ENCODE measurements around the gene SH3GLB1.

SH3GLB1 gene

DNA sequence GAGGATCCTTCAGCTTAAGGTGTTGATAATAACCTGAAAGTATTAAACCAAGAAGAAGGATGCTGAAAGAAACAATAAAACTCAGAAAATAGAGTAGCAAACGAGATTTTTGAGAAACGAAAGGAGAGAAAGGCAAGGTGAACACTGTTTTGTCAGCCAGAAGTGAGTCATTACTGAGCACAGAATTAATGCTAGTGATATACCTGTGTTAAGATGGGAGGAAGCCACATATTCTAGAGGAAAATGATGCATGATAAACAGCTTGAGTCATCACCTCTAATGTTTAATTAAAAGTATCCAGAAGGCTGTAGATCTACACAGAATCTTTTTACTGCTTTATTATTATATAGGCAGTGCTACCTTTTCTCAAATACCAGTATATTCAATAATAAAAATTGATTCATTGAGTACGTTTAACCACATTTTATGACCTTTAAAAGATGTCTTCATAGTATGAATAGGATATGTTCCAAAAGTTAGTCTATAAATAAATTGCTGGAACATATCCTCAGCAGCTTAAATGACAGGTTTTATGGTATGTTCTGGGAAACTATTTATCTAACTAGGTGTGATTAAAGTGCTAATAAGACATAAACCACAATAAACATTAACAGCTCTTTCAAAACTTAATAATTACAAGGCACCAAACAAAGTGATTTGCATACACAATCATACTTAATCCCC lies 10.3 kb downstream of the SH3GLB1 start:
- no peak overlapping the region for H3K9ac ChIP-seq
- H3K27me3 ChIP-seq (ENCODE audit: insufficient read depth, low read depth), result no peaks in the 10 kb centered on the region
- H3K36me3 ChIP-seq (ENCODE audit: insufficient read depth), result no peaks in the 10 kb centered on the region
- TF ChIP-seq, protein P1, sequence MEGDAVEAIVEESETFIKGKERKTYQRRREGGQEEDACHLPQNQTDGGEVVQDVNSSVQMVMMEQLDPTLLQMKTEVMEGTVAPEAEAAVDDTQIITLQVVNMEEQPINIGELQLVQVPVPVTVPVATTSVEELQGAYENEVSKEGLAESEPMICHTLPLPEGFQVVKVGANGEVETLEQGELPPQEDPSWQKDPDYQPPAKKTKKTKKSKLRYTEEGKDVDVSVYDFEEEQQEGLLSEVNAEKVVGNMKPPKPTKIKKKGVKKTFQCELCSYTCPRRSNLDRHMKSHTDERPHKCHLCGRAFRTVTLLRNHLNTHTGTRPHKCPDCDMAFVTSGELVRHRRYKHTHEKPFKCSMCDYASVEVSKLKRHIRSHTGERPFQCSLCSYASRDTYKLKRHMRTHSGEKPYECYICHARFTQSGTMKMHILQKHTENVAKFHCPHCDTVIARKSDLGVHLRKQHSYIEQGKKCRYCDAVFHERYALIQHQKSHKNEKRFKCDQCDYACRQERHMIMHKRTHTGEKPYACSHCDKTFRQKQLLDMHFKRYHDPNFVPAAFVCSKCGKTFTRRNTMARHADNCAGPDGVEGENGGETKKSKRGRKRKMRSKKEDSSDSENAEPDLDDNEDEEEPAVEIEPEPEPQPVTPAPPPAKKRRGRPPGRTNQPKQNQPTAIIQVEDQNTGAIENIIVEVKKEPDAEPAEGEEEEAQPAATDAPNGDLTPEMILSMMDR (conservative IDR thresholded peaks at IDR 0.05; ENCODE audit: low read depth, low read length), result no peak
- no peak overlapping the region for H3K27ac ChIP-seq
- no peak overlapping the region for H3K4me2 ChIP-seq
- peaks cover 11% of the 10 kb centered on the region; the same call in 1 of the 2 replicates for H3K79me2 ChIP-seq (ENCODE audit: insufficient read depth, low read depth)
- no peaks in the 10 kb centered on the region for H4K20me1 ChIP-seq (ENCODE audit: insufficient read depth)
- H2AFZ ChIP-seq (ENCODE audit: low read depth), result no peak overlapping the region
- H3K4me3 ChIP-seq (IDR thresholded peaks at IDR 0.05; ENCODE audit: insufficient read depth, low read depth, low read length), result no peak overlapping the region
- peaks cover 12% of the 10 kb centered on the region for H3K4me1 ChIP-seq (ENCODE audit: low read depth, poor library complexity, severe bottlenecking)

DNA sequence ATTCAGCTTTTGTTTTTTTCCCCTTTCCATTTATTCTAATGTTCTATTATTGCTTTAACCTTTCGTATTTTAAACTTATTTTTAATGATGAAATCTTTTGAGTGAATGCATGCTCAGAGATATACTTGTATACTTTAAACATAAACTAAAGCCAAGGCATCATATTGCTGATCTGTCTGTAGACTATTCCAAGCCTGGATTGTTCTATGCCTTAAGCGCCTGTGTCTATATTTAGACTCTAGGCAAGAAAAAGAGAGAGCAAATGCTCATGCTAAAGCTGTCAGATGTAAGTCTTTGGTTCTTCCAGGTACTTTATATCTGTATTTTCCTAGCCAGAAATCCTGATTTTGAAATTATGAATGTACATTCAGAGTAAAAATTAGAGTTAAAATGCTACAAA lies 14.4 kb downstream of the SH3GLB1 start:
- H3K4me3 ChIP-seq (IDR thresholded peaks at IDR 0.05; ENCODE audit: insufficient read depth, low read depth, low read length), result no peak overlapping the region
- no peaks in the 10 kb centered on the region for H3K27me3 ChIP-seq (ENCODE audit: insufficient read depth, low read depth)
- H3K27ac ChIP-seq, result no peak overlapping the region
- H4K20me1 ChIP-seq (ENCODE audit: insufficient read depth), result no peaks in the 10 kb centered on the region
- peaks cover 6% of the 10 kb centered on the region for H3K4me1 ChIP-seq (ENCODE audit: low read depth, poor library complexity, severe bottlenecking)
- no peak overlapping the region for H3K4me2 ChIP-seq
- peaks cover 1% of the 10 kb centered on the region; the same call in 1 of the 2 replicates for H3K79me2 ChIP-seq (ENCODE audit: insufficient read depth, low read depth)
- TF ChIP-seq, protein P1 (conservative IDR thresholded peaks at IDR 0.05; ENCODE audit: low read depth, low read length), result no peak
- H3K9ac ChIP-seq, result no peak overlapping the region
- H2AFZ ChIP-seq (ENCODE audit: low read depth), result no peak overlapping the region
- no peaks in the 10 kb centered on the region for H3K36me3 ChIP-seq (ENCODE audit: insufficient read depth)

DNA sequence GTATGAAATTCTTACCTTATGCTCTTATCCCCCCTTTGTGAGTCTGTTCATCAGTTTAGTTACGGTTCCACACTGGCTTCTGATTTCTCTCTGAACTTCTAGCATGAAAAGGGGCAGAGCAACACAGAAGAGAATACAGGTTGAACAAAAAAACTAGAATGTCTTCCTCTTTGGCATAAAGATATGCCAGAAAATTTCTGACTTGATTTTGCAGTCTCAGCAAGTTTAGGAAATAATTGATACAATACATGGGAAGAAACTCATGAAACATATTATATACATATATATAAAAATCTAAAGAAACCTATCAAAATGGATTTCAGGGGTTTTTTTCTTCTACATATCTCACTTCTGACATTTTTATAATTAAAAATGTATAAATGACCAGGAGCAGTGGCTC lies 27.0 kb downstream of the SH3GLB1 start:
- H3K4me1 ChIP-seq (ENCODE audit: low read depth, poor library complexity, severe bottlenecking), result no peaks in the 10 kb centered on the region
- no peak overlapping the region for H3K9ac ChIP-seq
- no peak overlapping the region for H3K4me3 ChIP-seq (IDR thresholded peaks at IDR 0.05; ENCODE audit: insufficient read depth, low read depth, low read length)
- no peaks in the 10 kb centered on the region for H4K20me1 ChIP-seq (ENCODE audit: insufficient read depth)
- no peaks in the 10 kb centered on the region for H3K79me2 ChIP-seq (ENCODE audit: insufficient read depth, low read depth)
- no peak overlapping the region for H3K4me2 ChIP-seq
- no peaks in the 10 kb centered on the region for H3K36me3 ChIP-seq (ENCODE audit: insufficient read depth)
- TF ChIP-seq, protein P1 (conservative IDR thresholded peaks at IDR 0.05; ENCODE audit: low read depth, low read length), result no peak
- no peak overlapping the region for H3K27ac ChIP-seq
- H2AFZ ChIP-seq (ENCODE audit: low read depth), result no peak overlapping the region
- H3K27me3 ChIP-seq (ENCODE audit: insufficient read depth, low read depth), result no peaks in the 10 kb centered on the region

DNA sequence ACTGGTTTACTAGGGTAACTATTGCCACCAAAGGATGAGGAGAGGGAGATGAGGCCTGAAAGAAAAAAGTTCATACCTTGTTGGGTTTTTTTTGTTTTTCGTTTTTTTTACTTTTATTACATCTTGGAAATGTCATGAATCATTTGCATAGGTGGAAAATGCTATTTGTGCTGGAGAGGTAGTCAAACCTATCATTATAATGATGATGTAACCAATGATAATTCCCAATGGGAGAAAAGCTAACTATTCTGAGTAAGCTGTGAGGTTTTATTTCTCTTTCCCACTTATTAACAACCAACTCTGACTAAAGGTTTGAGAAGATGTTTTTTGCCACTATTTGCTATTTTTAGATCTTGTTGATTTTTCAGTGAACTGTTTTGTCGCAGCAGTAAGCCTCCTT lies 29.0 kb downstream of the SH3GLB1 start:
- Histone ChIP-seq H3K4me1 (ENCODE audit: low read depth, poor library complexity, severe bottlenecking) (no peaks in the 10 kb centered on the region), H3K27me3 (ENCODE audit: insufficient read depth, low read depth) (no peaks in the 10 kb centered on the region), H2AFZ (ENCODE audit: low read depth) (no peak overlapping the region), H3K9ac (no peak overlapping the region), H4K20me1 (ENCODE audit: insufficient read depth) (no peaks in the 10 kb centered on the region), H3K27ac (no peak overlapping the region), H3K4me3 (IDR thresholded peaks at IDR 0.05; ENCODE audit: insufficient read depth, low read depth, low read length) (no peak overlapping the region), H3K4me2 (no peak overlapping the region), H3K36me3 (ENCODE audit: insufficient read depth) (no peaks in the 10 kb centered on the region), H3K79me2 (ENCODE audit: insufficient read depth, low read depth) (no peaks in the 10 kb centered on the region)
- TF ChIP-seq, protein P1 (conservative IDR thresholded peaks at IDR 0.05; ENCODE audit: low read depth, low read length), result no peak
